Inflammatory macrophage treated with lipopolysaccharide for 1 hour (primary cell): ENCODE results near the gene ATF6.
A peak's percentile ranks its signal among the peaks of the same experiment; 100 is the strongest.

Source experiments
- DNase-seq, 2 donors: peaks; one replicate each; pipeline ENCODE4 v3.0.0-alpha.2; 2020 to 2022

The ATF6 gene

DNA sequence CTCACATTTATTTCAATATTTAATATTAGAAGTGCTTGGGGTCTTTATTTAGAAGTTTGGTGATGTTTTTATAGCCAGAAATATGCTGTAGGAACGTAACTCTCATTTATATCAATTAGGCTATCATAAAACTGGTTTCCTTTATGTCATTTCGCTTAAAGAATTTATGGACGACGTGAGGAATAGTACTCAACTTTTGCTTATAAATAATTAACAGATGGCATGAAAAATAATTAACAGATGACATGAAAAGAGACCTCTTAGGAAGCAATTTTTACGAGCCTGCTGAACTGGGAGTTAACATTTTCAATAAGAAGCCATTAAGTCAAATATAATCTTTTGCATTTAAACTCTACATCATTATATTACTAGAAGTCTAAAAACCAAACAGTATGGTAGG lies 134.0 kb downstream of the ATF6 start:
- DNase-seq, result no peak

- DNase-seq, result no peak
Observed at GRCh38 chr1:161902182-161902581, 136.1 kb downstream of the ATF6 start.

GRCh38 chr1:161905269-161905884 lies 139.3 kb downstream of the ATF6 start:
- peak in 1 of 2 donors; percentile 23 for DNase-seq

DNA sequence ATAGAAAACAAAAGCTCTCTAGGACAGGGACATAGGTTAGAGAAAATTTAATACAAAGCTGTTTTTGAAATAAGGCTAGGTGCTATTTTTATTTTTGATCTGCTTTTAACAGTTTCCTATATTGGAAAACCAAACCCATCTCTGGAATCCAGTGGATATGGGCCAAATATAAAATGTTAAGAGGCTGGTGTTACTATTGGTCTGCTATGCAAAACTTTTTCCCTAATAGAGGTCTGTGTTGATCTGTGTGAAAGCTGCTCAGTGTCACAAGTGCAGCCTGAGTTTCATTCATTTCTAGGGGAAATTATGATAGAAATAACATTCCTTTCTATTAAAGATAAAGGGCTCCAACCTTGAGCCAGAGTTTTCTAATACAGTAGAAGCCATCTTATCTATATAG lies 141.1 kb downstream of the ATF6 start:
- DNase-seq, result no peak

- no peak for DNase-seq
Observed at GRCh38 chr1:161908264-161908663, 142.1 kb downstream of the ATF6 start.

DNA sequence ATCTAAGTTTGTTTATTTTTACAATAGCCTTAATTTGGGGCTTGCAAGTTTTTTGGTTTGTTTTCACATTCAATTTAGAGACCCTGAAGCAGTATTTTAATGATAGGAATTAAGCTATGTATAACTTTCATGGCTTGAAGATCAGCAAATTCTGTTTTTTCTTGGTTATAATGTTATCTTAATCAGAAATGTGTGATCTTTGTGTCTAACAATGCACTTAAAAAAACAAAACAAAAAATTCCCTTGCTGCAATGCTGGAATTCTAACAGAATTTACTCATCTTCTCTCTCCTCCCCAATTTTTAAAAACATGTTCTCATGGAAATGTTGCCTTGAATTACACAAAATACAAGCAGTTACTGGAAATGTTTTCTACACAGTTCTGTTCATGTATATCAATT lies 144.5 kb downstream of the ATF6 start:
- no peak for DNase-seq

- DNase-seq, result no peak
Observed at GRCh38 chr1:161913482-161914140, 147.5 kb downstream of the ATF6 start.

DNA sequence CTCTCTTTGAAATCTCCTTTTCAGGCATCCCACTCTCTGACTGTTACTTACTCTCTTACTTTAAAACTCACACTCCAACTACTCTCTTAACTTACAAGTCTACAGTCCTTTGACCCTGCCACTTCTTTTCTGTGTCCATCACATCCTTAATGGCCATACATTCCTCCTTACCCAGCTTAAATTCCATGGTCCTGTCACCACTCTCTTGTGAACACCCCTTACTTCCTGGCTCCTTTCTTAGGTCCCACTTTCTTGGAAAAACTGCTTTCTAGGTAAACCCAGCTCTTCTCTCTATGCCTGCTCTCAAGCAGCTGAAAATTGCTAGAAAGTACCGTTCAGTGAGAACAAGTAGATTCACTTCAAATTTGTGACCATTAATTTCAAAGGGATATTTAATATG lies 148.5 kb downstream of the ATF6 start:
- DNase-seq, result no peak

GRCh38 chr1:161915051-161915503 lies 149.0 kb downstream of the ATF6 start:
- peak; percentile 18 to 25 for DNase-seq

GRCh38 chr1:161915978-161916377 lies 149.9 kb downstream of the ATF6 start:
- DNase-seq, result no peak

GRCh38 chr1:161919229-161919628 lies 153.1 kb downstream of the ATF6 start:
- DNase-seq, result no peak

GRCh38 chr1:161921491-161921890 lies 155.4 kb downstream of the ATF6 start:
- no peak for DNase-seq

- DNase-seq, result no peak
Observed at GRCh38 chr1:161921990-161922389, 155.9 kb downstream of the ATF6 start.

- DNase-seq, result no peak
Observed at GRCh38 chr1:161928056-161928455, 161.9 kb downstream of the ATF6 start.

DNA sequence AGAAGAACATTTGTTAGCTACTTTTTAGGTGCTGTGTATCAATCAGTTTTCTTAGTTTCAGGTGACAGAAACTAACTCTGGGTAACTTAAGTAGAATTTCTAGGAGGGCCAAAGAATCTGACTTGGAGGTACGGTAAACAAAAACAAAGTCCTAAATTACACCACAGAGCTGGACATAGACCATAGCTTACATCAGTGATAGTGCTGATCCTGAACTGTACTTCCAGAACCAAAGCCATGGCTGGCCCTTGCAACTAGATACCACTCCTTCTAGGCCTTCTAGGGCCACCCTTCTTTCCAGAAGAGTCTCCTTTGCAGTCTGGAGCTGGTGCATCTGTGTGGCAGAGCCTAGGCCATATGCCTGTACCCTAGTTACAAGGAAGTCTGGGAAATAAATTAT lies 163.0 kb downstream of the ATF6 start:
- DNase-seq, result no peak

DNA sequence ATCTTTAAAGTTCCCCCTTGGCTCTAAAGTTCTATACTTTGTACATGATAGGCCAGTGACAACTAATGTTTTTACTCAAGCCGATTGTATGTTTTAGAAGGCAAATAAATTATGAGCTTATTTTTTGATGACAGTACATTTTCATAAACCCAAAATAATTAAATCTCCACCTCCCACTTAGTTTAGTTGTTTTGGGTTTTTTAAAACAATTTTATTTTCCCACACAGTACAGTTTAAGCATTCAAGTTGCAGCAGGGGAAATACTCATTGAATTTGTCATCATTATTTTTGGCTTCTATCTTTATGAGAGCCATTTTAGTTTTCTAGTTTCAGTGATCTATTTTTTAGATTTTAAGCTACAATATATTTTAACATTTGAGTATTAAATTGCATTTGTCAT lies 163.9 kb downstream of the ATF6 start:
- no peak for DNase-seq

- DNase-seq, result no peak
Observed at GRCh38 chr1:161932668-161933067, 166.5 kb downstream of the ATF6 start.

GRCh38 chr1:161933592-161934588 lies 167.8 kb downstream of the ATF6 start:
- no peak for DNase-seq

GRCh38 chr1:161935264-161935663 lies 169.1 kb downstream of the ATF6 start:
- no peak for DNase-seq

DNA sequence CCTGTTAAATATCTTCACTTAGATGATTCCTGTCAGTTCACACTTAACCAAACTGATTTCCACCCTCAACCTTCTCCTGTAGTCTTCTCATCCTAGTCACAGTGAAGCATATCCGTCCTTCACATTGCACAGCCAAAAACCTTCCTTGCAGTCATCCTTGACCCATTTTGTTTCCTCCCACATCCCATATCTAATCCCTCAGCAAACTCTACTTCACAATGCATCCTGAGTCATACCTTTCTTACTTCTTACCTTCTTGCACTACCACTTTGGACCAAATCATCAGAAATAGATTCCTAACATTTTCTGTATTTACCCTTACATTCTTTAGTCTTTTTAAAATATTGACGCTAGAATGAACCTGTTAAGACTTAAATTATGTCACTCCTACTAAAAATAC lies 170.7 kb downstream of the ATF6 start:
- DNase-seq, result no peak

- no peak for DNase-seq
Observed at GRCh38 chr1:161940866-161941591, 174.9 kb downstream of the ATF6 start.

DNA sequence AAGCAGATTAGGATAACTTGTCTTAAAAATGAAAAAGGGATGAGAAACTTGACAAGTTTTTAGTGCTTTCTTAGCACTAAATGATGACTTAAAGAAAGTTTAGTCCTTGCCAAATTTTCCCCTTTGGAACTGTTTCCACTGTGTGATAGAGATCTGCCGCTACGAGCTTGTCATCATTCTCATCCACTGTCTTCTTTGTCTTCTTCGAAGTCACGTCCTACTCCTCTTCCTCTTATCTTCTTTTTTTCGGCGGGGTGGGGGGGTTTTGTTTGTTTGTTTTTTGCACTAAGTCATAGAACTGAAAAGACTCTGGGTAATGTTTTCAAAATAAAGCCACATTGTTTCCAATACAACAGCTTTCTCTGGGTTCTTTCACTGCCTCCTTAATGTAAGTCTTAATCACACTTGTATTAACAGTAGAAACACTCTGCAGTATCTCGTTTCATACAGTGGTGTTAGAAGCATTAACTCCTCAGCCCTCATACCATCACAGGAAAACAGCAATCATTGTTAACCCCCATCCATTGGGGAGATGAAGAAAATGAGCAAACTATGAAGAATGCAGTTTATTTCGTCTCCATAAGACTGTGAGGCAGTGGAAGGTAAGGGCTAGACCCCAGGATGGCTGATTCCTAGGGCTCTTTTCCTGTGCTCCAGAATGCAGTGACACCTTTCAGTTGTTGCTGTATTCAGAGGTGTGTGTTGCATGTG lies 175.8 kb downstream of the ATF6 start:
- DNase-seq, result no peak
